PC-9 (cell line): ENCODE results near the gene RYR3.

Experiments used
- CTCF ChIP-seq: fragments of 200-600 bp; sonication (generic); conservative IDR thresholded peaks from 2 replicates; pipeline ENCODE4 v1.6.1; 2017; ENCODE audit warnings: mixed run types, antibody characterized with exemption, mild to moderate bottlenecking, moderate library complexity
- EZH2 ChIP-seq: fragments of 200-600 bp; sonication (generic); IDR thresholded peaks from 2 replicates; pipeline ENCODE4 v1.8.0; 2017; ENCODE audit warnings: antibody characterized with exemption, low read depth

GRCh38 chr15:33587773-33588172 lies 277.0 kb downstream of the RYR3 start:
- TF ChIP-seq CTCF = no peak
- TF ChIP-seq EZH2 = no peak
